Measurements from ENCODE around the gene NFATC4.
"Not testable (repeated sequence)": the region's sequence is repeated elsewhere in the genome, so short reads cannot be mapped to it uniquely, and the experiment has no call there.

The NFATC4 gene

GRCh38 chr14:24368212-24368561 is 203 bp downstream of the NFATC4 start:
- H3K36me3 ChIP-seq (ENCODE audit: insufficient read depth, low read length): no peaks in the 10 kb centered on the region; the same call in 1 of the 2 replicates
- H3K9me3 ChIP-seq (ENCODE audit: control insufficient read depth, insufficient read depth, low read length): no peaks in the 10 kb centered on the region
- peak overlapping the region; percentile 92 for H3K9ac ChIP-seq (ENCODE audit: low read depth, low read length)
- no peaks in the 10 kb centered on the region for H3K4me1 ChIP-seq (ENCODE audit: insufficient read depth, low read length)

GRCh38 chr14:24368562-24369252 is 723 bp downstream of the NFATC4 start:
- H3K36me3 ChIP-seq (ENCODE audit: insufficient read depth, low read length): no peaks in the 10 kb centered on the region; the same call in 1 of the 2 replicates
- H3K4me1 ChIP-seq (ENCODE audit: insufficient read depth, low read length): no peaks in the 10 kb centered on the region
- peak overlapping the region; percentile 92 for H3K9ac ChIP-seq (ENCODE audit: low read depth, low read length)
- H3K9me3 ChIP-seq (ENCODE audit: control insufficient read depth, insufficient read depth, low read length): no peaks in the 10 kb centered on the region

- no peak overlapping the region for H3K9ac ChIP-seq (ENCODE audit: low read depth, low read length)
Observed at GRCh38 chr14:24369463-24369862, 1.5 kb downstream of the NFATC4 start.

GRCh38 chr14:24369907-24370687 is 2.1 kb downstream of the NFATC4 start:
- Histone ChIP-seq H3K4me1 (ENCODE audit: insufficient read depth, low read length) (no peaks in the 10 kb centered on the region), H3K9me3 (ENCODE audit: control insufficient read depth, insufficient read depth, low read length) (no peaks in the 10 kb centered on the region), H3K36me3 (ENCODE audit: insufficient read depth, low read length) (no peaks in the 10 kb centered on the region; the same call in 1 of the 2 replicates), H3K9ac (ENCODE audit: low read depth, low read length) (no peak overlapping the region)

More at GRCh38 chr14:24369463-24369862, 1.5 kb downstream of the NFATC4 start:
- Histone ChIP-seq H3K36me3 (ENCODE audit: insufficient read depth, low read length) (no peaks in the 10 kb centered on the region; the same call in 1 of the 2 replicates), H3K4me1 (ENCODE audit: insufficient read depth, low read length) (no peaks in the 10 kb centered on the region), H3K9me3 (ENCODE audit: control insufficient read depth, insufficient read depth, low read length) (no peaks in the 10 kb centered on the region)

GRCh38 chr14:24370748-24371147 is 2.8 kb downstream of the NFATC4 start:
- no peaks in the 10 kb centered on the region; the same call in 1 of the 2 replicates for H3K36me3 ChIP-seq (ENCODE audit: insufficient read depth, low read length)

GRCh38 chr14:24371605-24372004 is 3.6 kb downstream of the NFATC4 start:
- not testable (repeated sequence) for H3K36me3 ChIP-seq (ENCODE audit: insufficient read depth, low read length); H3K9ac ChIP-seq (ENCODE audit: low read depth, low read length); H3K9me3 ChIP-seq (ENCODE audit: control insufficient read depth, insufficient read depth, low read length); H3K4me1 ChIP-seq (ENCODE audit: insufficient read depth, low read length)

More at GRCh38 chr14:24370748-24371147, 2.8 kb downstream of the NFATC4 start:
- no peak overlapping the region for H3K9ac ChIP-seq (ENCODE audit: low read depth, low read length)
- H3K9me3 ChIP-seq (ENCODE audit: control insufficient read depth, insufficient read depth, low read length): no peaks in the 10 kb centered on the region
- no peaks in the 10 kb centered on the region; the same call in 1 of the 2 replicates for H3K4me1 ChIP-seq (ENCODE audit: insufficient read depth, low read length)

- H3K4me1 ChIP-seq (ENCODE audit: insufficient read depth, low read length): peaks cover 9% of the 10 kb centered on the region; the same call in 1 of the 2 replicates
- H3K9me3 ChIP-seq (ENCODE audit: control insufficient read depth, insufficient read depth, low read length): no peaks in the 10 kb centered on the region
- no peaks in the 10 kb centered on the region; the same call in 1 of the 2 replicates for H3K36me3 ChIP-seq (ENCODE audit: insufficient read depth, low read length)
- no peak overlapping the region for H3K9ac ChIP-seq (ENCODE audit: low read depth, low read length)
Observed at GRCh38 chr14:24372701-24373416, 4.9 kb downstream of the NFATC4 start.

GRCh38 chr14:24376448-24377070 is 8.6 kb downstream of the NFATC4 start:
- H3K4me1 ChIP-seq (ENCODE audit: insufficient read depth, low read length): peaks cover 27% of the 10 kb centered on the region
- no peaks in the 10 kb centered on the region; the same call in 1 of the 2 replicates for H3K36me3 ChIP-seq (ENCODE audit: insufficient read depth, low read length)
- H3K9ac ChIP-seq (ENCODE audit: low read depth, low read length): peak overlapping the region; percentile 50; the same call in 1 of the 2 replicates

GRCh38 chr14:24377126-24377525 is 9.1 kb downstream of the NFATC4 start:
- Histone ChIP-seq H3K4me1 (ENCODE audit: insufficient read depth, low read length) (peaks cover 29% of the 10 kb centered on the region), H3K9me3 (ENCODE audit: control insufficient read depth, insufficient read depth, low read length) (no peaks in the 10 kb centered on the region), H3K9ac (ENCODE audit: low read depth, low read length) (peak overlapping the region; percentile 50; the same call in 1 of the 2 replicates), H3K36me3 (ENCODE audit: insufficient read depth, low read length) (no peaks in the 10 kb centered on the region; the same call in 1 of the 2 replicates)

More at GRCh38 chr14:24376448-24377070, 8.6 kb downstream of the NFATC4 start:
- no peaks in the 10 kb centered on the region for H3K9me3 ChIP-seq (ENCODE audit: control insufficient read depth, insufficient read depth, low read length)

- no peak overlapping the region for H3K9ac ChIP-seq (ENCODE audit: low read depth, low read length)
- no peaks in the 10 kb centered on the region for H3K9me3 ChIP-seq (ENCODE audit: control insufficient read depth, insufficient read depth, low read length)
- no peaks in the 10 kb centered on the region; the same call in 1 of the 2 replicates for H3K36me3 ChIP-seq (ENCODE audit: insufficient read depth, low read length)
- peaks cover 29% of the 10 kb centered on the region for H3K4me1 ChIP-seq (ENCODE audit: insufficient read depth, low read length)
Observed at GRCh38 chr14:24377657-24378056, 9.7 kb downstream of the NFATC4 start.

GRCh38 chr14:24378327-24378726 is 10.3 kb downstream of the NFATC4 start:
- H3K36me3 ChIP-seq (ENCODE audit: insufficient read depth, low read length): no peaks in the 10 kb centered on the region
- no peaks in the 10 kb centered on the region for H3K9me3 ChIP-seq (ENCODE audit: control insufficient read depth, insufficient read depth, low read length)
- peaks cover 29% of the 10 kb centered on the region for H3K4me1 ChIP-seq (ENCODE audit: insufficient read depth, low read length)
- H3K9ac ChIP-seq (ENCODE audit: low read depth, low read length): no peak overlapping the region

GRCh38 chr14:24378981-24379906 is 11.3 kb downstream of the NFATC4 start:
- no peaks in the 10 kb centered on the region for H3K36me3 ChIP-seq (ENCODE audit: insufficient read depth, low read length)
- peaks cover 29% of the 10 kb centered on the region for H3K4me1 ChIP-seq (ENCODE audit: insufficient read depth, low read length)
- H3K9me3 ChIP-seq (ENCODE audit: control insufficient read depth, insufficient read depth, low read length): no peaks in the 10 kb centered on the region
- no peak overlapping the region for H3K9ac ChIP-seq (ENCODE audit: low read depth, low read length)

All from ES-I3 (cell line).